DOHH2 (cell line): ENCODE results near the gene BMP2.

Experiments
- H3F3A ChIP-seq: fragments of 200-600 bp; sonication (generic), shearing (Covaris generic); 2 replicates; pipeline ENCODE4 v1.6.0; 2016; ENCODE audit warnings: antibody characterized with exemption, mild to moderate bottlenecking; ENCODE audit not compliant: control insufficient read depth, insufficient read depth
- H3K27ac ChIP-seq: fragments of 200-600 bp; sonication (generic); 2 replicates; pipeline ENCODE4 v1.5.1; 2014; ENCODE audit warnings: low read depth, mild to moderate bottlenecking, low read length, moderate library complexity
- H3K27me3 ChIP-seq: fragments of 200-600 bp; sonication (generic); 2 replicates; pipeline ENCODE4 v1.6.1; 2014; ENCODE audit warnings: mild to moderate bottlenecking, low read length, mixed read lengths; ENCODE audit not compliant: control insufficient read depth
- H3K36me3 ChIP-seq: fragments of 200-600 bp; sonication (generic); 2 replicates; pipeline ENCODE4 v1.6.1; 2014; ENCODE audit warnings: mild to moderate bottlenecking, low read length, moderate library complexity, mixed read lengths; ENCODE audit not compliant: control insufficient read depth
- H3K4me1 ChIP-seq: fragments of 200-600 bp; sonication (generic); 2 replicates; pipeline ENCODE4 v1.6.1; 2014; ENCODE audit warnings: mild to moderate bottlenecking, low read length, mixed read lengths; ENCODE audit not compliant: control insufficient read depth
- H3K4me2 ChIP-seq: fragments of 200-600 bp; sonication (generic); 2 replicates; pipeline ENCODE4 v1.6.0; 2014; ENCODE audit warnings: mild to moderate bottlenecking, low read length, moderate library complexity
- H3K4me3 ChIP-seq: fragments of 200-600 bp; sonication (generic); 2 replicates; pipeline ENCODE4 v1.5.1; 2014; ENCODE audit warnings: mild to moderate bottlenecking, low read length, mixed read lengths
- H3K79me2 ChIP-seq: fragments of 200-600 bp; sonication (generic); 2 replicates; pipeline ENCODE4 v1.6.1; 2014; ENCODE audit warnings: mild to moderate bottlenecking, low read length, mixed read lengths; ENCODE audit not compliant: control insufficient read depth
- H3K9me2 ChIP-seq: fragments of 200-600 bp; sonication (generic); replicated peaks from 2 replicates; pipeline ENCODE4 v1.6.1; 2014; ENCODE audit warnings: mild to moderate bottlenecking, low read length, mixed read lengths; ENCODE audit not compliant: control insufficient read depth
- H3K9me3 ChIP-seq: fragments of 200-600 bp; sonication (generic); 2 replicates; pipeline ENCODE4 v1.6.1; 2014; ENCODE audit warnings: antibody characterized with exemption, low read length, mixed read lengths; ENCODE audit not compliant: control insufficient read depth, insufficient read depth
- H4K20me1 ChIP-seq: fragments of 200-600 bp; sonication (generic); 2 replicates; pipeline ENCODE4 v1.6.0; 2014; ENCODE audit warnings: low read depth, mild to moderate bottlenecking, antibody characterized with exemption, low read length, moderate library complexity; ENCODE audit not compliant: control insufficient read depth, insufficient read depth
- CTCF ChIP-seq: fragments of 200-600 bp; sonication (generic); IDR thresholded peaks from one replicate; pipeline ENCODE4 v1.5.1; 2014; ENCODE audit warnings: antibody characterized with exemption, mild to moderate bottlenecking, low read depth, low read length; ENCODE audit not compliant: poor library complexity, severe bottlenecking
- EZH2phosphoT487 ChIP-seq: fragments of 200-600 bp; sonication (generic); IDR thresholded peaks from 2 replicates; pipeline ENCODE4 v1.6.1; 2017; ENCODE audit warnings: borderline replicate concordance, mild to moderate bottlenecking, antibody characterized with exemption, low read length, moderate library complexity, mixed read lengths

The BMP2 gene

GRCh38 chr20:6780433-6781190 lies 13.1 kb downstream of the BMP2 start:
- Histone ChIP-seq H3F3A (no peaks in the 10 kb centered on the region), H3K9me3 (no peaks in the 10 kb centered on the region), H3K9me2 (no peaks in the 10 kb centered on the region), H3K4me2 (no peak overlapping the region), H3K36me3 (no peaks in the 10 kb centered on the region), H3K27me3 (no peaks in the 10 kb centered on the region), H3K4me3 (no peak overlapping the region), H3K27ac (no peak overlapping the region), H3K79me2 (no peaks in the 10 kb centered on the region), H3K4me1 (no peaks in the 10 kb centered on the region), H4K20me1 (no peaks in the 10 kb centered on the region)
- TF ChIP-seq EZH2phosphoT487, result no peak
- no peak for TF ChIP-seq CTCF

GRCh38 chr20:6783752-6784151 lies 16.3 kb downstream of the BMP2 start:
- Histone ChIP-seq H3K27ac (no peak overlapping the region), H3K27me3 (no peaks in the 10 kb centered on the region)
- TF ChIP-seq EZH2phosphoT487 (no peak), CTCF (no peak)

GRCh38 chr20:6784210-6784631 lies 16.7 kb downstream of the BMP2 start:
- Histone ChIP-seq H3K4me1 (no peaks in the 10 kb centered on the region), H3K4me3 (no peak overlapping the region), H3K4me2 (no peak overlapping the region), H3K27me3 (no peaks in the 10 kb centered on the region), H3K9me3 (no peaks in the 10 kb centered on the region), H3K27ac (no peak overlapping the region), H3K9me2 (no peaks in the 10 kb centered on the region), H3K36me3 (no peaks in the 10 kb centered on the region), H3K79me2 (no peaks in the 10 kb centered on the region), H3F3A (no peaks in the 10 kb centered on the region), H4K20me1 (no peaks in the 10 kb centered on the region)
- TF ChIP-seq EZH2phosphoT487, result no peak
- TF ChIP-seq CTCF, result no peak

More at GRCh38 chr20:6783752-6784151, 16.3 kb downstream of the BMP2 start:
- Histone ChIP-seq H3F3A (no peaks in the 10 kb centered on the region), H3K4me3 (no peak overlapping the region), H3K4me2 (no peak overlapping the region), H3K36me3 (no peaks in the 10 kb centered on the region), H3K4me1 (no peaks in the 10 kb centered on the region), H3K9me2 (no peaks in the 10 kb centered on the region), H3K9me3 (no peaks in the 10 kb centered on the region), H3K79me2 (no peaks in the 10 kb centered on the region), H4K20me1 (no peaks in the 10 kb centered on the region)
